Effector CD8-positive, alpha-beta T cell (primary cell): ENCODE results near the gene RALGAPA1.
"Not testable (repeated sequence)": the region's sequence is repeated elsewhere in the genome, so short reads cannot be mapped to it uniquely, and the experiment has no call there.

Experiments
- DNase-seq: peaks from one replicate; lab custom pipeline; 2025; lab: John Stamatoyannopoulos, UW

RALGAPA1 gene

DNA sequence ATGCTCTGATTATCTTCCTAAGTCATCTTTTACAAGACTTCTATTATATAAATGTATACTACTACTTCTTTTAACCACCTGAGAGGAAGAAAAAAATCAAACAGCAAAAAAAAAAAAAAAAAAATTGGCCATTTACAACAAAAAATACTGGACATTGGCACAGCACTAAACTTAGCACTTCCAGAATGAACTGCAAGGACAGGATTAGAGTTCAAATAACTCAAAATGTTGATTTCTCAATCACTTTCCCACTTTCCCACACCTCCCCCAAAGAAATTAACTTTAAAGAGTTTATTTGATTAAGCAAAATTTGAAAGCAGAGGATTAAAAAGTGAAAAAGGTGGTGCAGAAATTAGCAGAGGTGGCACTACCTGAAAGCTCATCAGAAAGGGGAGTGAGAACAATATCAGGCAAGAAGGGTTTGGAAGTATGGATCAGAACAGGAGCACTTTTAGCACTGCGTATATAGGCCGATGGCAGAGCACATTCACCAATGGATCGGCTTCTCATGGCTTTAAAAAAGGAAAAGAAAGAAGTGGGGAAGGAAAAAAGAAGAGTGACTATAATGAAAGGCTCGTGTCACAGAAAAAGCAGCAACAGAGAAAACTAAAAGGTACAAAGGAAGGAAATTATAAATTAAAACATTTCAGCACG lies 109.2 kb downstream of the RALGAPA1 start:
- no peak for DNase-seq

DNA sequence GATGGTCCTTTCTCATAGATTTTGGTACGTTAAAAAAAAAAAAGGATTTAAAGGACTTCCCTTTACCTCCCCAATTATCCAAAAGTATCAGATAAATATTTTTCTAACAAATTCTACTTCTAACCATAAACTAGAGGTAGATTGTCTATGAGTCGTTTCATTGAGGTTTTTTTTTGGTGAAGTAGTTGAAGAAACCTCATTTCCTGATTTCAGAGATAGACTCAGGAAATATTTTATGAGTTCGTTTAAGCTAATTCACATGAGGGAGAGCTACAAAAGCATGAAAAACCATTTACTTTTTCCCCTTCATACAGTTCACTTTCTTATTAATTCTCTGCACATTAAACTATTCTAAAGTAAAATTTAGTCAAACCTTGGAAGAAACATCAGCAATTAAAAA lies 112.5 kb downstream of the RALGAPA1 start:
- no peak for DNase-seq

DNA sequence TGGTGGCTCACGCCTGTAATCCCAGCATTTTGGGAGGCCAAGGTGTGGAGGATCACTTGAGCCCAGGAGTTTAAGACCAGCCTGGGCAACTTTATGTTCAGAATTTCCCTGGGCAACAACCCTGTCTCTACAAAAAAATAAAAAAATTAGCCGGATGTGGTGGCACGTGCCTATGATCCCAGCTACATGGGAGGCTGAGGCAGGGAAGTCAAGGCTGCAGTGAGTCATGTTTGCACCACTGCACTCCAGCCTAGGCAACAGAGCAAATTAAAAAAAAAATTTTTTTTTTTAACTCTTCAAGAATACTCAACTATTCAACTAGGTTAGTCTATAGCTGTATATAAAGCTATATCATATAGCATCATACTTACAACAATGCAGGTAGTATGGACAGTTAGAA lies 113.0 kb downstream of the RALGAPA1 start:
- DNase-seq, result no peak

DNA sequence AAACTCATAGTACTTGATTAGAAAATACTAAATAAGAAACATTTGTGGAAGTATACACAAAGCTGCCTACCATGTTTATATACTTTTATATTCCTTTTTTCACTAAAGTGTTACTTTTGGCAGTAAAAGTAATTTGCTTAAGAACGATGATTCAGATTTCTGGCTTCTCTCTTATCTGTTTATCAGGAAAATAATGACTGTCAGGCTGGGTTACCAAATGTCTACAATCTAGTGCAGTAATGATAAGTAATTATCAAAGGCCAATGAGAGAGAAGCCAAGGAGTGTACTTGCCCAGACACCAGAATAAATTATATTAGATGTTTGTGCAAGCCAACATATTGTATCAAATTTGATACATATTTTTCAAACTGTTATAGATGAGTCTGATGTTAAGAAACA lies 113.4 kb downstream of the RALGAPA1 start:
- no peak for DNase-seq

DNA sequence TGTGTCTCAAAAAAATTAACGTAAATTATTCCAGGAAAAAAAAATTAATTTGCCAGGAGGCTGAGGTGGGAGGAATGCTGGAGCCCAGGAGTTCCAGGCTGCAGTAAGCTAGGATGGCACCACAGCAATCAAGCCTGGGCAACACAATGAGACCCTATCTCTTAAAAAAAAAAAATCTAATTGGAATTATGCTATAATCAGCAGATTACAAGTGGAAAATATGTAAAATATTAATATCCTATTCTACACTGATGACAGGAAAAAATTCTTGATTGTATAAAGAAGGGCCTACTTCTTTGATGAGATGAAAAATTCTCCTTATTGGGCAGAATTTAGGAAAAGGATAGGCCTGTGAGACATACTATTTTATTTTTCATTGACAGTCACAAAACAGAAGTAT lies 114.0 kb downstream of the RALGAPA1 start:
- DNase-seq, result no peak

DNA sequence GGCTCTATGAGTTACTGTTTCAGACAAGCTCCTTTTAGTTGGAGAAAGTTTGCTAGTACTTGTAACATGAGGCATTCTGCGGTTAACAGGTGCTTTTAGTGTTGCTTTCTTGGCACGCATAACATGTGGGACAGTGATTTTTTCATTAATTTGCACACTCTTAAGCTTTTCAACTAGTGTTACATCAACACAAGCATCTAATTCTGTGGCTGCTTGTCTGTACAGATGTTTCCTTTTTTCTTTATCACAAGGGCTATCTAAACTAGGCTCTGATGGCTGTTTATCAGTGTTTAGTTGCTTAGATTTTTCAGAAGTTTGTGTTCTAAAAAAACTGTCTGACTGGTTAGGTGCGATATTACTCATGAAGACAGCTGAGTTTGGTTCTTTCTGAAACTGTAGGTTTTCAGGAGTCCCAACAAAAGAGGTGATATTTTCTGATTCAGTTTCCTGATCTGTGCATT lies 120.1 kb downstream of the RALGAPA1 start:
- no peak for DNase-seq

DNA sequence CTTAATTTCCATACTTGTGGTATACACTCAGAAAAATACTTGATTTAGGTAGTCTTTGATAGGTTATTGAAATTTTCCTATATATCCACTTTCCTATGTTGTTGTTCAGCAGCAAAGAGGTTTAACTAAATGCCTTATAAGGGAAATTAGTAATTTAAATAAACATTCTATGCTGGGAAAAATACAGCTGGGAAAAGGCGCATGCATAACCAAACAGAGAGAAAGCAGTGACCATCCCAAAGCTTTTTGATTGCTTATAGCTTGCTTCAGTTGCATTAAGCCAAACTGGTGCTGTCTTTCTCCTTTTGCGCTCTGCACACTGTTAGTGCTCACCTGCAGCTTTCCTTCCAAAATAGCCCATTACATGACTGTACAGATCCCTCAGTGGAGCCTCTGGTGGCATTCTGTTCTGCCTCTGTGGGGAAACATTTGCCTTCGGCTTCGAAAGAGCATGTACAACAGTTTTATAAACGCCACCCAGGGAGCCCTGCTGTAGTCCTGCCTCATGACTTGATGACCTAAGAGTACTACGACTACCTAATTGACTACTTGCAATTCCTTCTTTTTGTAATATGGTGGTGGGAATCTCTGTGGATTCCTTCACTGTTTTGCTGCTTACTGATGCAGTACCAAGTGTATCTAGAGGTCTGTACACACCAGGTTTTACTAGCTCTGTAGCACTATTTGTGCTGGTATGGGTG lies 120.8 kb downstream of the RALGAPA1 start:
- DNase-seq, result no peak

DNA sequence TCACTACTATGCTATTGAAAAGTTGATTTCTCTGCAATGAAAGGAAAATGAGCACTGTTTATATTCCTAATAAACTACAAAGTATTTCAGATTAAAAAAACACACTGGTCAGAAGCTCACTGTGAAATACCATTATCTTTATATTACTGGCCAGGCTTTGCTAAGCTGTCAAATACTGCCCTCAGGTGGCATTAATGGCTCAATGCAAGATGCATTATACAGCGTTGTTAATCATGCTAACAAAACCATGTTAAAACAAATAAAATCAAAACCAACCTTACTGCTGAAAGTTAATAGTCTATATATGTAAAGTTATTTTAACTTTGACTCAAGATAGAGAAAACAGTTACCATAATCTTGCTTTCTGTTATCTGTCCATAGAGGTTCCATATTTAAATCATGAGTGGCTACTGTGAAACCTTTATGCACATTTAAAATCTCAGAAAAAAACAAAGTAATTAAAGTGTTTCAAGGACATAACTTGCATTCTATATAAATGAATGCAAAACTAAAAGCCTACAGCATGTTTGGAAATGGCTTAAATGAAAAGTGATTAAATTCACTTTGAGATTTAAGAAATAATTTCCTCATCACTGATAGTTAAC lies 121.7 kb downstream of the RALGAPA1 start:
- no peak for DNase-seq

DNA sequence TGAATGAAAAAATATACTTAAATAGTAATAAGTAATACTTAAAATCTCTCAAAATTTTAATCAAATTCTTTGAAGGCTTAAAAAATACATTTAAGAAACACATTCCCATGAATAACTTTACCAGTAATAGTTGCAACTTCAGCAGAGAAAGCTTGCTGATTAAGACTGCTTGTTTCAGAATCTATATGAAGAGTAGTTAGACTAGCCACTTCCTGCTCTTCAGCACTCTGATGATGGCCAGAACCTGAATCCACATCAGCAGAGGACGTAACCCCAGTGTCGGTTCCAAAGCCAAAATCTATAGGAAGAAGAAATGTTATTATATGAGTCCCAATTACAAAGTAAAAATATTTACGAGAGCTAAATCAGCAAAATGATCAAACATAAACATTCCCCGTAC lies 125.4 kb downstream of the RALGAPA1 start:
- DNase-seq, result not testable (repeated sequence)

DNA sequence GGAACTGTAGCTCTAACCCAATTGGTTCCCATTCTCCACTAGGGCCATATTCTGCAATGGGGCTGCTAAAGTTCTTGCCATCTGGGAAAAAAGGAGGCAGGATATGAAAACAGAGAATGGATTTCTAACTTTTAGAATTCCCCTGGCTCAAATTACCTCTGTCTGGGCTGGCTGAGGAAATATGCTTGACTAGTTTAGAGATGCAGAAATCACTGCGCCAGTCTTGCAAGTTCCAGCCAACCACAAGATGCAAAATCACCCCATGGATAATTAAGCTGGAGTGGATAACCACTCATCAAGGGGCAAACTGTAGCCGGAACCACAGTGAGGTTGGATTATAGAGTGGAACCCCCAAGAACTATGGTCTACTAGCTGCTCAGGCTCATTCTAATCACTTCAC lies 126.3 kb downstream of the RALGAPA1 start:
- DNase-seq, result no peak

DNA sequence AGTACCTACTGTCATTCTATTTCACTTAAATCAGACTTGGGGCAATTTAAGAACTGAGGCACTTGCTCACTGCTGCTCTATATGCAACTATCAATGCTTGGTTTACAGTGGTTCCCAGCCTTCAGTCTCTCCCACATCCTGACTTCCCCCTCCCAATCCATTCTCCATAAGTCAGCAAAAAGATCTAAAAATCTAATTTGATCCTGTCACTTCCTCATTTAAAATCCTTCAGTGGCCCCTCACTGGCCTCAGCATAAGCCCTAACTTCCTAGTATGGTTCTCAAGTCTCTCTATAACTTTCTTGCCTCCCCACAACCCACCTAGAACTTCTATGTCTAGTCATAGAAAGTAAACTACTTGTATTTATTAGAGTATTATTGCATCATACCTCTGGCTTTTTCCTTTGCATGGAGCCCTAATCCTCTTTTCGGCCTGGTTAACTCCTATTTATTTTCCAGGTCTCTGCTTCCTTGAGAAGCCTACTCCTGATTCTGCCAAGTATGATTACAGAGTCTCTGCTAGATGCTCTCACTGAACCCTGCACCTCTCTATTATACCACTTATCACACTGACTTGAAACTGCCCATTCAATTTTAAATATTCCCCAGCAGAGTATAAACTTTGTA lies 130.6 kb downstream of the RALGAPA1 start:
- DNase-seq, result no peak

DNA sequence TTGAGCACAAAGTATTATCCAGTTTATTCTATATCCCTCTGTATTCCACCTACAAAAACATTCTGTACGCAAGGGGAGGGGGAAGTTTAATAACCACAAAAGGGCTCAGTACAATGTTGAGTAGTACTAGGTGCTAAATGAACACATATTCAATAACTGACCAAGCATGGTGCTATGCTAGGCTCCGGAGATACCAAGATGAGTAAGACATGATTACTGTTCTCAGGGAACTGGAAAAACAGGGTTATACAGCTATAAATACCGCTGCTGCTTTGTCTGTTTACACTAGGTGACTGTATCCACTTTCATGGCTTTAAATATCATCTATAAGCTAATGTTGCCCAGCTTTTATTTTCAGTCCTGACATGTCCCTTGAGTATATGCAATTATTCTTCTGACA lies 139.3 kb downstream of the RALGAPA1 start:
- DNase-seq, result no peak

DNA sequence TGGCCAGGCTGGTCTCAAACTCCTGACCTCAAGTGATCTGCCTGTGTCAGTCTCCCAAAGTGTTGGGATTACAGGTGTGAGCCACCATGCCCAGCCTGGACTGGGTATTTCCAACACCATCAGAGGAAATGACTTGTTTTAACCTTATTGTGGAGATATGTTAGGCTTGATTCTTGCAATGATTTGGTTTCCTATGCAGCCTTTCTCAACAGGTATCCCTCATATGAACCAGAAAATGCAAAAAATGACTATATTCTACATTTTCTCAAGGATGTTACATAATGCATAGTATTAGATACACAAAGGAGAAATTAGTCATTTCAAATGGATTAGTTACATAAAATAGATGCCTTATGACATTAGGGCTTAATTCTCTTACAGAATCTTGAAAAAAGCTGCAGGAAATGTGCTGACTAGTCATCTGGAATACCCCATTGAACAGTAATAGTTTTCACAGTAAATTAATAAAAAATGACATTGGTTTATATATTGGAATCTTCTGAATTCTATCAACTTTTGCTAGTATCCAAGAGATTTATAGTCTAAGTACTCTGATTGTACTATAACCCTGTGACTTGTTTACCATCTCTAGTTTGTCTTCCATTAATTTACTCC lies 142.6 kb downstream of the RALGAPA1 start:
- no peak for DNase-seq

DNA sequence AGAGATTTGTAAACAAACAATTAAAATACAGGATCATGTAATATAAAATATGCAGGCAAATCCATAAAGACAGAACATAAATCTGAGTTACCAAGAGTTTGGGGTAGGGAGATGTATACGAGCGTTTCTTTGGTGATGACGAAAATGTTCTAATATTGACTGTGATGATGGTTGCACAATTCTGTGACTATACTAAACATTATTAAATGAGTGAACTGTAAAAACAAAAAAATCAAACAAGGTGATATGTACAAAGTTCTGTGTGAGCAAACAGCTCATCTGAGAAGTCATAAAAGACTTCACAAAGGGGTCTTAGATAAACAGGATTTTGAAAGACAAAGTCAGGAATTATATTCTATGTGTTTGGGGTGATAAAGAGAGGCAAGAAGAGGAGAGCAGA lies 147.2 kb downstream of the RALGAPA1 start:
- DNase-seq, result no peak

DNA sequence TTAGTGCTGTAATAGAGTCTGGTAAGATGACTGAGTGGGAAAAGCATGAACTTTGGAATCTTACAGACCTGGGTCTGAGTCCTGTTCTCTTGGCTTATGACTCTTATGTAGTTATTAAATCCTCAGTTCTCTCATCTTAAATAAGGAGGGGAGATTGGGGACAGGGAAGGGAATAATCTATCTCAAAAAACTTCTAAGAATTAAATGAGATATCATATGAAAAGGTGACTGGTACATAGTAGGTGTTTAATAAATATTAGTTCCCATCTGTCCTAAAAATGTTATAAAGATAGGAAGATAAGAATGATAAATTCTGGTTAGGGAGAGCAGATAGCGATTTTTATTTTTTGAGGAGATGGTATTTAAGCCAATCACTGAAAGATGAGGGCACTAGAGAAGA lies 156.1 kb downstream of the RALGAPA1 start:
- DNase-seq, result no peak

DNA sequence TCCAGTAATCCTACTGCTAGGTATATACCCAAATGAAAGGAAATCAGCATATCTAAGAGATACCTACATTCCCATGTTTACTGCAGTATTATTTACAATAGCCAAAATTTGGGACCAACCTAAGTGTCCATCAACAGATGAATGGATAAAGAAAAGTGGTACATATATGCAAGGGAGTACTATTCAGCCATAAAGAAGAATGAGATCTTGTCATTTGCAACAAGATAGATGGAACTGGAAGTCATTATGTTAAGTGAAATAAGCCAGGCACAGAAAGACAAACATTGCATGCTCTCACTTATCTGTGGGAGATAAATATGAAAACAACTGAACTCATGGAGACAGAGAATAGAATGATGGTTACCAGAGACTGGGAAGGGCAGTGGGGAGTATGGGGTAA lies 165.6 kb downstream of the RALGAPA1 start:
- DNase-seq, result no peak

DNA sequence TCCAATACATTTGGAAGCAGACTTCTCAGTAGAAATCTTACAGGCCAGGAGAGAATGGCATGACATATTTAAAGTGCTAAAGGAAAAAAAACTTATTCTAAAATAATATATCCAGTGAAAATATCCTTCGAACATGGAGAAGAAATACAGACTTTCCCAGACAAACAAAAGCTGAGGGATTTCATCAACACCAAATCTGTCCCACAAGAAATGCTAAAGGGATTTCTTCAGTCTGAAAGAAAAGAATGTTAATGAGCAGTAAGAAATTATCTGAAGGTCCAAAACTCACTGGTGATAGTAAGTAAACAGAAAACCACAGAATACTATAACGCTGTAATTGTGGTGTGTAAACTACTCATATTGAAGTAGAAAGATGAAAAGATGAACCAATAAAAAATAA lies 171.2 kb downstream of the RALGAPA1 start:
- no peak for DNase-seq

DNA sequence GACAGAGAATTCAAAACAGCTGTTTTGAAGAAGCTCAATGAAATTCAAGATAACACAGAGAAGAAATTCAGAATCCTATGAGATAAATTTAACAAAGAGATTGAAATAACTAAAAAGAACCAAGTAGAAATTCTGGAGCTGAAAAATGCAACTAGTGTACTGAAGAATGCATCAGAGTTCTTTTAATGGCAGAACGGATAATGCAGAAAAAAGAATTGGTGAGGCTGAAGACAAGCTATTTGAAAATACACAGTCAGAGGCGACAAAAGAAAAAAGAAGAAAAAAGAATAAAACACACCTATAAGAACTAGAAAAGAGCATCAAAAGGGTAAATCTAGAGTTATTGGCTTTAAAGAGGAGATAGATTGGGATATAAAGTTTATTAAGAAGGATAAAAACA lies 171.8 kb downstream of the RALGAPA1 start:
- DNase-seq, result no peak

DNA sequence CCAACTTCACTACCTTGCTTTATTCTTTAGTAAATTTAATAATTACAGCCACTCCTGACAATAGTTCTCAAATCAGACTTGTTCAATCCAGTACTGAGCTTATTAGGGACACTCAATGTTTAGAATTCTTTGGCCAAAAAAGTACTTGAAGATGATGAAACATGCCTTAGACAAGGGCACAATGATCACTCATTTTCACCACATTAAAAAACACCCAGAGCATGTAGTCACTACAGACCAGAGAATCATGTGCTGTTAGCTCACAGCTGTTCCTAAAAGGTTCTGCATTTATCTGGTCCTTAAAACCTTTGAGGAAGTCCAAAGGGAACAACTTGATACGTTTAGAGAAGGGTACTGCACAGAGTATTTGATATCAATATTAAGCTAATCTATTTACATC lies 176.4 kb downstream of the RALGAPA1 start:
- no peak for DNase-seq

DNA sequence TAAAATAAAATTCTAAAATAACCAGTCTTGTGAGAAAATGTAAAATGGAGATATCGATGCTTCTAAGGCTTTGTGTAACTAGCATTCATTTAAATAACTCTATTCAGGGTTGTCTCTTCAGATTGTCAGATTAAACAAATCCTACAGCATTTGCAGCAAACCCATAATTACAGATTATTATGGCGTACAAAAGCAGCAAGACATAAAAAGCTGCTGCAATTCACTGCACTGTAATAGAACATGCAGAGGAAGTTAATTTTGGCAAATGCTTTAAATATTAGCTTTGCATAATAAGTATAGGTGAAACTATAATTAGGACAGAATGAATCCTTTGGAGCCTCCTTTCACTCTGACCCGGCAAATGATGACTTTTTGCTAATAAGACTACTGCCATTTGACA lies 176.8 kb downstream of the RALGAPA1 start:
- no peak for DNase-seq

DNA sequence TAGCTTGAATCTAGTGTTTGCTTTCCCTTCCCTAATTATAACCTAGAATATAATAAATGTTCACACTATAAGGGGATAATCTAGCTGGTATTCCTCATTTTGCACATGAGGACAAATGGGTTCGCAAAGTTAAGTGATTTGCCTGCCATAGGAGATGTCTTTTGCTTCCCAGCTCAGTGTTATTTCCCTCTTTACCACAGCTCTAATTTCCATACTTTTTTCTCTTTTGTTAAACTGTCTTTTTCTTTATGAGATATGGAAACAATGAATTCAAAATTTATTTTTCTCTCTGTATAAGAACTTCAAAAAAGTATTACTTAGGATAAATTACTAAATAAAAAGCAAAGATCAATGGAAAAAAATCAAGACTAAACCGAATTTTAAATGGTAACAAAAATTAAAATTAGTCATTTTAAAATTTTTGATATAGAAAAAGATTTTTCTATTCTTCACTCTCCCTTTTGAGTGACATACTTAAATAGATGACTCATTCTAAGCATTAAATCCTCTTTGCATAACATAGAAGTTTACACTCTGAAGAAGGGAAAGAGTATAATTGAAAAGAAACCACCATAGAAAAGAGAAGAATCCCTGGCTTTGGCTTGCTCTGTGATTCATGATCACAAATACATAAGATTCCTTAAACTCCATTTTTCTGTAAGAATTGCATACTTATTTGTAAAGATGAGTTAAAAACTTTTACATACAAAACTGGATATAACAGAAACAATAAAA lies 177.9 kb downstream of the RALGAPA1 start:
- no peak for DNase-seq

DNA sequence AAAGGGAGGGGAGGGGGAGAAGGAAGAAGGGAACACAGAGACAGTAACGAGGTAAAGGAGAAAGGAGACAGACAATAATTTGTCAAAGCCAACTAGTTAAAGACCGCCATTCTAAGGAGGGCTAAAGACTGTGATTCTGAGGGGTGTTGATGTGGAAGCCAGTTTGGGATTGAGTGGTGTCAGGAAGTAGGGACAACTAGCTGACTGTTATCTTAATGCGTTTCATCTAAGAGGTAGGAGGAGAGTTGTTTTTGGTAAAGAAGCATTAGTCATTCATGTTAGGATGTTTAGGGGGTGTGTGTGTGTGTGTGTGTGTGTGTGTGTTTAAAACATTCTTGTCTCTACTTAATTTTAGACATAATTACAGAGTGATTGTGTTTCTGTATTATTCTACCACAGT lies 180.1 kb downstream of the RALGAPA1 start:
- no peak for DNase-seq
